LNCAP (cell line): Measurements from ENCODE around the gene EDAR.

Experiments used
- CTCF ChIP-seq: fragments of 450-650 bp; IDR thresholded peaks from 2 replicates; pipeline ENCODE4 v1.5.1; 2017; ENCODE audit warnings: mild to moderate bottlenecking

The EDAR gene

GRCh38 chr2:108911807-108912628 is 77.0 kb downstream of the EDAR start:
- no peak for TF ChIP-seq CTCF

- TF ChIP-seq CTCF, result no peak
Observed at GRCh38 chr2:108911401-108911800, 77.6 kb downstream of the EDAR start.

- no peak for TF ChIP-seq CTCF
Observed at GRCh38 chr2:108910541-108911396, 78.3 kb downstream of the EDAR start.

- TF ChIP-seq CTCF, result no peak
Observed at GRCh38 chr2:108910011-108910431, 79.0 kb downstream of the EDAR start.

GRCh38 chr2:108909275-108909823 is 79.7 kb downstream of the EDAR start:
- no peak for TF ChIP-seq CTCF

GRCh38 chr2:108908713-108909070 is 80.3 kb downstream of the EDAR start:
- no peak for TF ChIP-seq CTCF

- TF ChIP-seq CTCF, result no peak
Observed at GRCh38 chr2:108907822-108908712, 81.0 kb downstream of the EDAR start.
